K562 (cell line): Measurements from ENCODE around the gene TSPAN14. TPM values are rescaled to one million over a fixed set of nuclear protein-coding genes. Genes with fewer than 3 reads are reported as not detected.

ENCODE experiments used
- ATAC-seq: fragments of 200-7000 bp; cut with Tn5 transposase; 3 replicates; pipeline ENCODE4 v1.9.1; 2020; ENCODE audit warnings: moderate library complexity
- BruUV-seq: library from RNA; stranded (reverse); fragments of 400-500 nt; replicated peaks from 2 replicates; lab custom pipeline; 2021; lab: Mats Ljungman, UMichigan
- CTCF ChIA-PET: fragments of 300-600 bp; formaldehyde crosslinking; extraction: SDS; loops from one replicate; lab custom pipeline; 2021; ENCODE audit warnings: low intra/inter-chr PET ratio; lab: Yijun Ruan, JAX
- POLR2A ChIA-PET: fragments of 300-600, 350-650 bp; sonication (Branson Sonifier 250); formaldehyde crosslinking; extraction: SDS; loops from one replicate; lab custom pipeline; 2021; ENCODE audit warnings: antibody characterized with exemption, inconsistent platforms; lab: Yijun Ruan, JAX
- DNase-seq, 4 experiments: peaks; one replicate each; pipeline versions ENCODE4 v3.0.0 to v3.0.0-alpha.2; 2011 to 2018; ENCODE audit warnings: low spot score in 3 of 4, mixed read lengths in 3 of 4; ENCODE audit errors: extremely low read depth in 1 of 4
- FAIRE-seq: peaks from 2 replicates; lab custom pipeline; 2011; peaks lifted over from hg19 to GRCh38; lab: Jason Lieb, UNC
- H2AFZ ChIP-seq: 2 replicates; pipeline ENCODE4 v1.6.0; 2011; ENCODE audit warnings: low read depth, low read length, control low read depth, inconsistent platforms
- H3K27ac ChIP-seq: fragments of 200-600 bp; 3 replicates; pipeline ENCODE4 v1.8.0; 2011; ENCODE audit warnings: low read depth, mild to moderate bottlenecking, control low read depth, inconsistent platforms, low read length, moderate library complexity, mixed read lengths; ENCODE audit errors: extremely low read depth
- H3K27me3 ChIP-seq, 2 experiments: fragments of 300-600 bp in 1 of 2; 2 replicates in 1 of 2; 3 replicates in 1 of 2; pipeline versions ENCODE4 v1.6.0 to v1.8.0; 2011; ENCODE audit warnings: inconsistent platforms in 2 of 2, low read length in 2 of 2, mild to moderate bottlenecking in 1 of 2, mixed read lengths in 1 of 2, moderate library complexity in 1 of 2; ENCODE audit not compliant: control insufficient read depth in 2 of 2, insufficient read depth in 2 of 2
- H3K36me3 ChIP-seq: fragments of 300-600 bp; 3 replicates; pipeline ENCODE4 v1.8.0; 2011; ENCODE audit warnings: mild to moderate bottlenecking, low read length, inconsistent platforms; ENCODE audit not compliant: control insufficient read depth, insufficient read depth
- H3K4me1 ChIP-seq, 2 experiments: fragments of 200-600 bp in 1 of 2; replicated peaks in 1 of 2; 2 replicates in 1 of 2; 3 replicates in 1 of 2; pipeline versions ENCODE4 v1.5.1 to v1.8.0; 2011; ENCODE audit warnings: inconsistent platforms in 2 of 2, low read length in 2 of 2, mild to moderate bottlenecking in 1 of 2, mixed read lengths in 1 of 2, moderate library complexity in 1 of 2; ENCODE audit not compliant: control insufficient read depth in 2 of 2, insufficient read depth in 2 of 2
- H3K4me2 ChIP-seq: 2 replicates; pipeline ENCODE4 v1.6.1; 2011; ENCODE audit warnings: low read length, control low read depth, inconsistent platforms, mixed read lengths; ENCODE audit not compliant: insufficient read depth
- H3K4me3 ChIP-seq: fragments of 200-600 bp; sonication (generic), shearing (Covaris generic); 2 replicates; pipeline ENCODE4 v1.5.1; 2016; ENCODE audit warnings: control low read depth, inconsistent platforms
- H3K79me2 ChIP-seq: fragments of 200-600 bp; 3 replicates; pipeline ENCODE4 v1.8.0; 2011; ENCODE audit warnings: low read length, inconsistent platforms; ENCODE audit not compliant: control insufficient read depth, insufficient read depth
- H3K9ac ChIP-seq, 2 experiments: 2 replicates each; pipeline versions ENCODE4 v1.6.0 to v1.6.1; 2011; ENCODE audit warnings: low read depth in 2 of 2, low read length in 2 of 2, control low read depth in 1 of 2, inconsistent platforms in 1 of 2, mild to moderate bottlenecking in 1 of 2, mixed read lengths in 1 of 2; ENCODE audit not compliant: insufficient read depth in 1 of 2
- H3K9me1 ChIP-seq: one replicate; pipeline ENCODE4 v1.6.0; 2011; ENCODE audit warnings: inconsistent platforms, mild to moderate bottlenecking, low read length, moderate library complexity; ENCODE audit not compliant: control insufficient read depth, insufficient read depth
- H3K9me3 ChIP-seq: replicated peaks from 2 replicates; pipeline ENCODE4 v1.5.1; 2011; ENCODE audit warnings: low read depth, low read length, inconsistent platforms; ENCODE audit not compliant: control insufficient read depth, insufficient read depth
- H4K20me1 ChIP-seq: replicated peaks from 2 replicates; pipeline ENCODE4 v1.6.1; 2011; ENCODE audit warnings: low read length, inconsistent platforms, mixed read lengths; ENCODE audit not compliant: control insufficient read depth, insufficient read depth
- BRF2 ChIP-seq: IDR thresholded peaks from 3 replicates; pipeline ENCODE4 v1.6.1; 2011; ENCODE audit warnings: borderline replicate concordance, mild to moderate bottlenecking; ENCODE audit not compliant: insufficient read length, insufficient read depth
- E2F3 ChIP-seq: fragments of 250-450 bp; sonication (Bioruptor Pico); IDR thresholded peaks from 2 replicates; pipeline ENCODE4 v1.4.0; 2020; ENCODE audit warnings: mild to moderate bottlenecking
- ETV1 ChIP-seq: fragments of 450-650 bp; conservative IDR thresholded peaks from 2 replicates; pipeline ENCODE4 v1.6.1; 2016; ENCODE audit warnings: missing genetic modification characterization, control low read depth, low read depth, missing compliant biosample characterization
- ETV6 ChIP-seq, 3 experiments: fragments of 150-350 bp in 1 of 3; sonication (generic) in 1 of 3; formaldehyde crosslinking in 1 of 3; IDR thresholded peaks; 2 replicates each; pipeline versions ENCODE4 v1.6.1 to v1.8.0; 2014 to 2022; ENCODE audit warnings: borderline replicate concordance in 2 of 3, low read depth in 2 of 3, antibody characterized with exemption in 1 of 3, low read length in 1 of 3, mild to moderate bottlenecking in 1 of 3, missing genetic modification reagents in 1 of 3
- HLTF ChIP-seq: fragments of 450-650 bp; IDR thresholded peaks from 2 replicates; pipeline ENCODE4 v1.6.1; 2016
- PATZ1 ChIP-seq: fragments of 250-450 bp; sonication (Bioruptor Pico); IDR thresholded peaks from 2 replicates; pipeline ENCODE4 v1.5.0; 2020; ENCODE audit warnings: mild to moderate bottlenecking, borderline replicate concordance
- REST ChIP-seq, 2 experiments: fragments of 450-650 bp; formaldehyde crosslinking in 1 of 2; IDR thresholded peaks; 2 replicates each; pipeline versions ENCODE4 v1.4.0 to v1.6.1; 2014 to 2020; ENCODE audit warnings: mild to moderate bottlenecking in 2 of 2, borderline replicate concordance in 1 of 2, low read depth in 1 of 2
- SMARCA5 ChIP-seq: fragments of 450-650 bp; IDR thresholded peaks from 2 replicates; pipeline ENCODE4 v1.6.1; 2016
- XRCC3 ChIP-seq: fragments of 450-650 bp; IDR thresholded peaks from 2 replicates; pipeline ENCODE4 v1.6.1; 2017; ENCODE audit warnings: mild to moderate bottlenecking, moderate library complexity
- ZNF717 ChIP-seq: fragments of 250-450 bp; sonication (Bioruptor Pico); IDR thresholded peaks from 2 replicates; pipeline ENCODE4 v1.5.0; 2021
- ZNF77 ChIP-seq: fragments of 250-450 bp; sonication (Bioruptor Pico); IDR thresholded peaks from 2 replicates; pipeline ENCODE4 v1.5.0; 2020
- WGBS: fragments of 100-300 bp; shearing (Covaris generic); methylation state at CpG from one replicate; pipeline ENCODE4 v1.1.6; 2016; ENCODE audit warnings: low coverage, mixed read lengths; ENCODE audit not compliant: insufficient coverage; ENCODE audit errors: missing lambda C conversion rate; 5-methylcytosine and 5-hydroxymethylcytosine counted together
- in situ Hi-C: fragments of 300-500 bp; cut with MboI; formaldehyde crosslinking; loops from 4 replicates; pipeline ENCODE4 v1.15.0; 2018; ENCODE audit warnings: inconsistent platforms, mixed read lengths
- intact Hi-C: fragments of 100-400 bp; cut with micrococcal nuclease; formaldehyde crosslinking; loops from 2 replicates; pipeline ENCODE4 v1.14.2; 2022
- polyA plus RNA-seq, 8 experiments: library from polyadenylated mRNA; depleted of rRNA in 4 of 8; stranded (reverse) in 5 of 8; unstranded in 3 of 8; fragments of >200 nt; fragmentation: Nextera tagmentation in 2 of 8; fragmentation: Illumina TruSeq in 1 of 8; extraction: Ambion mirVana in 2 of 8; extraction: Trizol in 1 of 8; gene quantifications; 2 replicates each; pipeline versions ENCODE4 v1.2.1 to v1.2.3, GENCODE V29; 2011 to 2014; ENCODE audit warnings: inconsistent platforms in 1 of 8, missing spikeins in 1 of 8
- total RNA-seq, 7 experiments: library from RNA; depleted of rRNA in 6 of 7; stranded (reverse); fragments of >200 nt in 6 of 7; fragmentation: Illumina TruSeq in 2 of 7; extraction: Trizol in 2 of 7; gene quantifications; 2 replicates each; pipeline versions ENCODE4 v1.2.1 to v1.2.3, GENCODE V29; 2011 to 2021; ENCODE audit warnings: low replicate concordance in 1 of 7

The TSPAN14 gene
- total and polyA plus RNA-seq, 9 of the 15 experiments (the other 6 are each of a cell fraction or from before 2014, with no cell fraction given) = 5.8 to 92.9 (median 23.3) TPM

- ATAC-seq = no peak
- H3K4me1 ChIP-seq = peaks cover 28 to 46% of the 10 kb centered on the region in 2 experiments
- CTCF ChIA-PET = no interaction called here
- no peak for DNase-seq
- in situ Hi-C loops = no loop called here
- intact Hi-C loops = no loop called here
- H3K9me3 ChIP-seq = no peaks in the 10 kb centered on the region
- no TSS peak for BruUV-seq
- H3K27ac ChIP-seq = no peak overlapping the region
- no peak overlapping the region for H3K9ac ChIP-seq
- 95% methylated on average over 4 of the region's 4 CpGs for WGBS
- peaks cover 14% of the 10 kb centered on the region; the same call in 1 of the 2 replicates for H4K20me1 ChIP-seq
- no peak for FAIRE-seq
- H3K79me2 ChIP-seq = peaks cover 33% of the 10 kb centered on the region
- H3K9me1 ChIP-seq = peaks cover 3% of the 10 kb centered on the region
- H3K36me3 ChIP-seq = peaks cover 14% of the 10 kb centered on the region
- no peak overlapping the region for H3K4me3 ChIP-seq
- H2AFZ ChIP-seq = no peak overlapping the region
- POLR2A ChIA-PET = interaction anchor here (1.0 kb wide), 1 partner anchor 45 kb away, joined by 4 read pairs; no protein-coding TSS in a partner anchor
- no peaks in the 10 kb centered on the region for H3K27me3 ChIP-seq
- no peak overlapping the region for H3K4me2 ChIP-seq
- TF ChIP-seq ZNF717 (CRISPR knock-in tag) (no peak), ETV1 (tag) (no peak), HLTF (no peak), ETV6 (IDR thresholded peaks at IDR 0.05; ENCODE audit: borderline replicate concordance in 1 of 2, low read depth in 2 of 2, low read length in 1 of 2) (no peak), ETV6 (CRISPR knock-in tag; IDR thresholded peaks at IDR 0.05; ENCODE audit: borderline replicate concordance) (no peak), E2F3 (CRISPR knock-in tag) (no peak), PATZ1 (CRISPR knock-in tag) (no peak), BRF2 (no peak), XRCC3 (no peak), ZNF77 (CRISPR knock-in tag) (no peak), SMARCA5 (no peak), REST (IDR thresholded peaks at IDR 0.05; ENCODE audit: borderline replicate concordance) (no peak), REST (CRISPR knock-in tag; IDR thresholded peaks at IDR 0.05; ENCODE audit: low read depth) (no peak)
These were observed 1.5 kb upstream of the TSPAN14 start for GRCh38 chr10:80452640-80453039.
